Thyroid gland (tissue), 4 donors: ENCODE results near the gene ARFGAP2.

Source experiments
- CTCF ChIP-seq, 6 experiments: fragments of 200-600 bp in 3 of 6; fragments of 450-650 bp in 3 of 6; sonication (generic) in 3 of 6; IDR thresholded peaks; one replicate each; pipeline ENCODE4 v1.5.1; 2016 to 2019; ENCODE audit warnings: antibody characterized with exemption in 6 of 6, mild to moderate bottlenecking in 2 of 6, inconsistent platforms in 1 of 6, moderate library complexity in 1 of 6
- POLR2A ChIP-seq, 2 donors: fragments of 450-650 bp; IDR thresholded peaks; one replicate each; pipeline ENCODE4 v1.6.1; 2017; ENCODE audit warnings: antibody characterized with exemption in 2 of 2, mild to moderate bottlenecking in 2 of 2, moderate library complexity in 1 of 2

- TF ChIP-seq CTCF (IDR thresholded peaks at IDR 0.05) (peak; percentile 85 to 97 (median 94)), POLR2A (IDR thresholded peaks at IDR 0.05) (no peak)
These were observed 23.4 kb downstream of the ARFGAP2 start for GRCh38 chr11:47152953-47153950.
